ENCODE data around the gene PRH2. TPM values are rescaled to one million over a fixed set of nuclear protein-coding genes. Genes with fewer than 3 reads are reported as not detected.
A peak's percentile ranks its signal among the peaks of the same experiment; 100 is the strongest.

Gene PRH2
- total RNA-seq, 2 experiments from 2014 or later = not detected

DNA sequence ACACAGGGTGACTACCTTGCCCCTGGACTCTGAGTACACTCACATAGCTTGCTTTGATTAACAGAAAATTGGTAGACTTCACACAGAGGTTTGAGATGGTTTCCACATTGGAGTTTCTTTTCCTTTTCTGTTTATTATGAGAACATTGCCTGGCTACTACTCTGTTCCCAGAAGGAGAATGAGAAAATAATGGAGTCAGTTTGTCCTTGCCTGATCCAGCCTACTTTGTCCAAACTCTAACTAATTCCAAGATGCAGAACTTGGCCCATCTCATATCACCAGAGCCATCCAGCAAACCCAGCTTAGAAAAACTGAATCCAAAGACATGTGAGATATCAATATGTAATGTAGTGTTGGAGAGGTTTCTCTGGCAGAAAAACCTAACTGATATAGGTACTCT, 37.3 kb downstream of the PRH2 start:
- ATAC-seq (no peak), DNase-seq (no peak)
- H3K4me1 Mint-ChIP-seq (ENCODE audit: low read depth) = peaks cover 7% of the 10 kb centered on the region
- no peak overlapping the region for H3K4me3 Mint-ChIP-seq
- H3K9me3 Mint-ChIP-seq = no peaks in the 10 kb centered on the region
- no peaks in the 10 kb centered on the region for H3K27me3 Mint-ChIP-seq
- TF ChIP-seq, protein P1, sequence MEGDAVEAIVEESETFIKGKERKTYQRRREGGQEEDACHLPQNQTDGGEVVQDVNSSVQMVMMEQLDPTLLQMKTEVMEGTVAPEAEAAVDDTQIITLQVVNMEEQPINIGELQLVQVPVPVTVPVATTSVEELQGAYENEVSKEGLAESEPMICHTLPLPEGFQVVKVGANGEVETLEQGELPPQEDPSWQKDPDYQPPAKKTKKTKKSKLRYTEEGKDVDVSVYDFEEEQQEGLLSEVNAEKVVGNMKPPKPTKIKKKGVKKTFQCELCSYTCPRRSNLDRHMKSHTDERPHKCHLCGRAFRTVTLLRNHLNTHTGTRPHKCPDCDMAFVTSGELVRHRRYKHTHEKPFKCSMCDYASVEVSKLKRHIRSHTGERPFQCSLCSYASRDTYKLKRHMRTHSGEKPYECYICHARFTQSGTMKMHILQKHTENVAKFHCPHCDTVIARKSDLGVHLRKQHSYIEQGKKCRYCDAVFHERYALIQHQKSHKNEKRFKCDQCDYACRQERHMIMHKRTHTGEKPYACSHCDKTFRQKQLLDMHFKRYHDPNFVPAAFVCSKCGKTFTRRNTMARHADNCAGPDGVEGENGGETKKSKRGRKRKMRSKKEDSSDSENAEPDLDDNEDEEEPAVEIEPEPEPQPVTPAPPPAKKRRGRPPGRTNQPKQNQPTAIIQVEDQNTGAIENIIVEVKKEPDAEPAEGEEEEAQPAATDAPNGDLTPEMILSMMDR (IDR thresholded peaks at IDR 0.05) = no peak
- peaks cover 5% of the 10 kb centered on the region for H3K36me3 Mint-ChIP-seq (ENCODE audit: low read depth)
- ChIA-PET CTCF (no interaction called here), POLR2A (no interaction called here)
- no peak overlapping the region for H3K27ac Mint-ChIP-seq
- intact Hi-C loops (cut with micrococcal nuclease) = no loop called here

DNA sequence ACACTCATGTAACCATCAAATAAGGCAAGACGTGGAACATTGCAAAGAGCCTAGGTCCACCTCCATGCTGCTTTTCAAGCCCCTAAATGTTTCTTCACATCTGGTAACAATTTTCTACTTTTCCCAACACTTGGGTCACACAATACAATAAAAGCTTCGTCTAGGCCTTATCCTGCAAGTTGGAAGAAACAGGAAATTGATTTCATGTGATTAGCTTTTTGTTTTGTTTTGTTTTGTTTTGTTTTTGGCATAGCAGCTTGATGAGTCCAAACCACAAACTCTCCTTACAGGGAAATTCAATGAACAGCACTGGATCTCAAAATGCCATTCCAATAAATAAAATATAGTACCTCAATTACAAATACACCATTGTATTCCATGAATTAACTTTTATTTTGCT, 38.4 kb downstream of the PRH2 start:
- ChIA-PET CTCF (interaction anchor here (2.2 kb wide), 1 partner anchor 232 kb away, joined by 5 read pairs; no protein-coding TSS in a partner anchor), POLR2A (no interaction called here)
- intact Hi-C loops (cut with micrococcal nuclease) = no loop called here
- ATAC-seq (no peak), DNase-seq (no peak)
- H3K4me1 Mint-ChIP-seq (ENCODE audit: low read depth) = peaks cover under 1% of the 10 kb centered on the region
- H3K4me3 Mint-ChIP-seq = no peak overlapping the region
- TF ChIP-seq, protein P1 (IDR thresholded peaks at IDR 0.05) = no peak
- no peaks in the 10 kb centered on the region for H3K9me3 Mint-ChIP-seq
- peaks cover 3% of the 10 kb centered on the region for H3K36me3 Mint-ChIP-seq (ENCODE audit: low read depth)
- no peaks in the 10 kb centered on the region for H3K27me3 Mint-ChIP-seq
- no peak overlapping the region for H3K27ac Mint-ChIP-seq

DNA sequence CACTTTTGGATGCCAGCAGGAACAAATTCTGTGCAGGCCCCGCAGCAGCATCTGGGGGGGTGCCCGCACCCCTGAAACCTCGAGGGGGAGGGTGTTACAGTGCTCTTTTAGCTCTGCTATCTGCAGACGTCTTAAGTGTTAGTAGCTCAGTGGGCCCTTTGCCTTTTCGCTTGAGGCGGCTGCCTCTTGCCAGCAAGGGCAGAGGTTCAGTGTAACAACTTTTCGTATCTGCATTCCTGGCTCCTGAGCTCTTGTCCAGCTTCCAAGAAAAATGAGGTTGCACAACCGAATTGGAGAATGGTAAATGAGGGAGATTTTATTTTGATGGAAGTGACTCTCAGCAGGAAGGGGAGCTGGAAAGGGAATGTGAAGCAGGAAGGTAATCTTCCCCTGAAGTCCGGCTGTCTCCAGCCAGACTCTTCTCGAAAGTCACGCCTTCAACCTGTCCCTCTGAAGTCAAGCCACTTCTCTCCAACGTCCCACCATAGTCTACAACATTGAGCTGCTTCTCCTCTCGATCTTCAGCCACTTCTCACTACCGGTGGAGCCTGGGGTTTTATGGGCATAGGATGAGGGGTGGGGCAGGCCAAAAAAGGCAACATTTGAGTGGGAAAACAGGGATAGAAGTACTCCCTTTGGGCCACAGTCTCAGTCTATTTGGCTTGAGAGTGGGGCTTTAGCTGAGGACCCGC, 39.9 kb downstream of the PRH2 start:
- TF ChIP-seq, protein P1 (IDR thresholded peaks at IDR 0.05) = no peak
- ChIA-PET CTCF (interaction anchor here (0.8 to 2.2 kb wide), 4 partner anchors 27 to 885 kb away, joined by 3 to 5 read pairs (median 3); partner anchors contain the start of gene PRH2), POLR2A (no interaction called here)
- H3K4me1 Mint-ChIP-seq (ENCODE audit: low read depth) = no peaks in the 10 kb centered on the region
- intact Hi-C loops (cut with micrococcal nuclease) = no loop called here
- no peak overlapping the region for H3K27ac Mint-ChIP-seq
- DNase-seq = no peak
- H3K36me3 Mint-ChIP-seq (ENCODE audit: low read depth) = peaks cover 7% of the 10 kb centered on the region
- H3K27me3 Mint-ChIP-seq = no peaks in the 10 kb centered on the region
- H3K4me3 Mint-ChIP-seq = no peak overlapping the region
- no peaks in the 10 kb centered on the region for H3K9me3 Mint-ChIP-seq
- ATAC-seq = no peak

DNA sequence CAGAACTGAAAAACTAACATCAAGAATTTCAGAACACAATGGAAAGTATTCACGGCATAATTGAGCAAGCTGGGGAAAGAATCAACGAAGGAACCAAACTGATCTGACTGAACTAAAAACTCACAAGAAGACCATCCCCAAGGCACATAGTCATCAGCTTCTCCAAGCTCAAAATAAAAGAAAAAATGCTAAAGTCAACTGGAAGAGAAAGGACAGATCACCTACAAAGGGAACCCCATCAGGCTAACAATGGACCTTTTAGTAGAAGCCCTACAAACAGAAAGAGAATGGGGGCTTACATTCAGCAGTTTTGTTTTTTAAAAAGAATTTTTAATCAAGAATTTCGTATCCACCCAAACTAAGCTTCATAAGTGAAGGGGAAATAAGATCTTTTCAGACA, 45.9 kb downstream of the PRH2 start:
- no peak overlapping the region for H3K4me3 Mint-ChIP-seq
- intact Hi-C loops (cut with micrococcal nuclease) = no loop called here
- ChIA-PET CTCF (no interaction called here), POLR2A (no interaction called here)
- H3K9me3 Mint-ChIP-seq = no peaks in the 10 kb centered on the region
- H3K27me3 Mint-ChIP-seq = peaks cover 8% of the 10 kb centered on the region
- ATAC-seq = no peak
- peaks cover 8% of the 10 kb centered on the region for H3K36me3 Mint-ChIP-seq (ENCODE audit: low read depth)
- TF ChIP-seq, protein P1 (IDR thresholded peaks at IDR 0.05) = no peak
- DNase-seq = no peak
- H3K27ac Mint-ChIP-seq = no peak overlapping the region
- peaks cover 5% of the 10 kb centered on the region for H3K4me1 Mint-ChIP-seq (ENCODE audit: low read depth)

DNA sequence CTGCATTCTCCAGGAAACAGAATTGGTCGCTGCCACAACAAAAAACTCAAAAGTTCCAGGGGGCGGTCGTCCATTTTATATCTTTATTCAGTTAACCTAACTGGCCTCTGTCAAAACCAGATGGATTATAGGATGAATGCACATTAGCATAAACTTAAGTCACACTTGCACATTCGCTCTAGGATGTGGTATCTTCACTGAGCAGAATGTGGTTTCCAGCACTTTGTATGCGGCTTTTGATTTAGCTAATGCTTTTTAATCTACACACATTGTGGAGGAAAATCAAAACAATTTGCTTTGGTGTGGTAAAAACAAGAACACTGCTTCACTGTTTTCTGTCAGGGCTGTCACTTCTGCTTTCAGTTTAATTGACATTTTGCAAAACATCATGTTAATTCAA, 53.2 kb downstream of the PRH2 start:
- peaks cover 36% of the 10 kb centered on the region for H3K4me1 Mint-ChIP-seq (ENCODE audit: low read depth)
- no peak overlapping the region for H3K27ac Mint-ChIP-seq
- H3K4me3 Mint-ChIP-seq = no peak overlapping the region
- no peaks in the 10 kb centered on the region for H3K9me3 Mint-ChIP-seq
- peaks cover 26% of the 10 kb centered on the region for H3K27me3 Mint-ChIP-seq
- DNase-seq (peak; percentile 68), ATAC-seq (peak; percentile 88)
- TF ChIP-seq, protein P1 (IDR thresholded peaks at IDR 0.05) = no peak
- POLR2A ChIA-PET = no interaction called here
- peaks cover 6% of the 10 kb centered on the region for H3K36me3 Mint-ChIP-seq (ENCODE audit: low read depth)
- intact Hi-C loops (cut with micrococcal nuclease) = no loop called here
- CTCF ChIA-PET = interaction anchor here (1.0 kb wide), 1 partner anchor 504 kb away, joined by 3 read pairs; no protein-coding TSS in a partner anchor

Other genes with a start within 250 kb of the PRH2 start
- gene YBX3, start 205.9 kb upstream of the PRH2 start, total RNA-seq = 100 to 1,000 TPM; 258 to 273 TPM
- not detected for gene TAS2R7, start 126.6 kb upstream of the PRH2 start, total RNA-seq
- not detected for gene TAS2R8, start 122.0 kb upstream of the PRH2 start, total RNA-seq
- gene TAS2R9, start 119.1 kb upstream of the PRH2 start, total RNA-seq = not detected
- not detected for gene TAS2R10, start 102.9 kb upstream of the PRH2 start, total RNA-seq
- 1 to 10 TPM in 1 of 2 experiments, under 1 TPM in 1; 0.69 to 3.2 TPM for gene PRR4, start 79.8 kb upstream of the PRH2 start, total RNA-seq
- 10 to 100 TPM in 1 of 2 experiments, 1 to 10 TPM in 1; 8.1 to 12.0 TPM for gene PRH1, start 45.0 kb upstream of the PRH2 start, total RNA-seq
- gene TAS2R13, start 19.7 kb upstream of the PRH2 start, total RNA-seq = under 1 TPM; 0.31 to 0.36 TPM
- 1 to 10 TPM in 1 of 2 experiments, under 1 TPM in 1; 0.97 to 1.0 TPM for gene TAS2R14, start 10.0 kb downstream of the PRH2 start, total RNA-seq
- gene TAS2R50, start 57.7 kb downstream of the PRH2 start, total RNA-seq = under 1 TPM in 1 of 2 experiments, not detected in 1; 0.63 TPM
- 1 to 10 TPM in 1 of 2 experiments, under 1 TPM in 1; 0.81 to 1.6 TPM for gene TAS2R20, start 69.1 kb downstream of the PRH2 start, total RNA-seq
- 1 to 10 TPM; 1.4 to 1.5 TPM for gene TAS2R19, start 93.4 kb downstream of the PRH2 start, total RNA-seq
- 1 to 10 TPM; 1.2 to 1.5 TPM for gene TAS2R31, start 102.2 kb downstream of the PRH2 start, total RNA-seq
- 1 to 10 TPM in 1 of 2 experiments, under 1 TPM in 1; 0.45 to 1.3 TPM for gene TAS2R46, start 133.1 kb downstream of the PRH2 start, total RNA-seq
- gene TAS2R43, start 163.1 kb downstream of the PRH2 start, total RNA-seq = under 1 TPM; 0.31 to 0.34 TPM
- gene TAS2R30, start 205.4 kb downstream of the PRH2 start, total RNA-seq = 1 to 10 TPM; 1.4 to 2.3 TPM
- gene SMIM10L1, start 242.0 kb downstream of the PRH2 start, total RNA-seq = 1 to 10 TPM; 7.9 TPM